Stimulated activated memory B cell treated with anti-CD40 and anti-IgM and Interleukin-4, amounts not matched to agents 10 μg/mL and 1 μg/mL and 100 μg/mL, for 72 hours (primary cell): ENCODE data around the gene SLC35E3.

ENCODE experiments used
- ATAC-seq: fragments of 150-1000 bp; cut with Tn5 transposase; 2 replicates; pipeline ENCODE4 v1.10.0; 2021
- H3K27ac Mint-ChIP-seq: one replicate; pipeline ENCODE4 v1.8.0; 2022; ENCODE audit warnings: mild to moderate bottlenecking, mixed read lengths
- H3K27me3 Mint-ChIP-seq: one replicate; pipeline ENCODE4 v1.8.0; 2022; ENCODE audit warnings: mixed read lengths
- H3K36me3 Mint-ChIP-seq: one replicate; pipeline ENCODE4 v1.8.0; 2022; ENCODE audit warnings: mixed read lengths
- H3K4me1 Mint-ChIP-seq: one replicate; pipeline ENCODE4 v1.8.0; 2022; ENCODE audit warnings: mixed read lengths
- H3K4me3 Mint-ChIP-seq: one replicate; pipeline ENCODE4 v1.8.0; 2022; ENCODE audit warnings: mild to moderate bottlenecking, moderate library complexity, mixed read lengths
- H3K9me3 Mint-ChIP-seq: one replicate; pipeline ENCODE4 v1.8.0; 2022; ENCODE audit warnings: mixed read lengths

SLC35E3 gene

GRCh38 chr12:68828672-68829068 lies 82.7 kb downstream of the SLC35E3 start:
- peaks cover 18% of the 10 kb centered on the region for H3K4me1 Mint-ChIP-seq
- H3K36me3 Mint-ChIP-seq, result peaks cover 42% of the 10 kb centered on the region
- ATAC-seq, result no peak
- H3K27ac Mint-ChIP-seq, result no peak overlapping the region
- no peaks in the 10 kb centered on the region for H3K27me3 Mint-ChIP-seq
- no peak overlapping the region for H3K4me3 Mint-ChIP-seq
- H3K9me3 Mint-ChIP-seq, result no peaks in the 10 kb centered on the region
